Measurements from ENCODE around the gene TYW3. TPM values are rescaled to one million over a fixed set of nuclear protein-coding genes. Genes with fewer than 3 reads are reported as not detected.

Gene TYW3
- total RNA-seq, 1 experiment from 2014 or later: 32.9 TPM

- ATAC-seq (no peak), DNase-seq (ENCODE audit: low spot score) (no peak)
- TF ChIP-seq ATF1 (CRISPR knock-in tag; IDR thresholded peaks at IDR 0.05): no peak
- TF ChIP-seq NFE2L1 (CRISPR knock-in tag; IDR thresholded peaks at IDR 0.05): no peak
- TF ChIP-seq, protein P1, sequence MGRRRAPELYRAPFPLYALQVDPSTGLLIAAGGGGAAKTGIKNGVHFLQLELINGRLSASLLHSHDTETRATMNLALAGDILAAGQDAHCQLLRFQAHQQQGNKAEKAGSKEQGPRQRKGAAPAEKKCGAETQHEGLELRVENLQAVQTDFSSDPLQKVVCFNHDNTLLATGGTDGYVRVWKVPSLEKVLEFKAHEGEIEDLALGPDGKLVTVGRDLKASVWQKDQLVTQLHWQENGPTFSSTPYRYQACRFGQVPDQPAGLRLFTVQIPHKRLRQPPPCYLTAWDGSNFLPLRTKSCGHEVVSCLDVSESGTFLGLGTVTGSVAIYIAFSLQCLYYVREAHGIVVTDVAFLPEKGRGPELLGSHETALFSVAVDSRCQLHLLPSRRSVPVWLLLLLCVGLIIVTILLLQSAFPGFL (CRISPR knock-in tag; IDR thresholded peaks at IDR 0.05; ENCODE audit: borderline replicate concordance): no peak
- TF ChIP-seq SP1 (CRISPR knock-in tag; conservative IDR thresholded peaks at IDR 0.05): no peak
- TF ChIP-seq GABPB1 (CRISPR knock-in tag; IDR thresholded peaks at IDR 0.05): no peak
- no peak for TF ChIP-seq ZNF396 (CRISPR knock-in tag; IDR thresholded peaks at IDR 0.05; ENCODE audit: borderline replicate concordance)
- no peak for TF ChIP-seq FOXJ3 (CRISPR knock-in tag; IDR thresholded peaks at IDR 0.05; ENCODE audit: borderline replicate concordance)
- TF ChIP-seq, protein P2, sequence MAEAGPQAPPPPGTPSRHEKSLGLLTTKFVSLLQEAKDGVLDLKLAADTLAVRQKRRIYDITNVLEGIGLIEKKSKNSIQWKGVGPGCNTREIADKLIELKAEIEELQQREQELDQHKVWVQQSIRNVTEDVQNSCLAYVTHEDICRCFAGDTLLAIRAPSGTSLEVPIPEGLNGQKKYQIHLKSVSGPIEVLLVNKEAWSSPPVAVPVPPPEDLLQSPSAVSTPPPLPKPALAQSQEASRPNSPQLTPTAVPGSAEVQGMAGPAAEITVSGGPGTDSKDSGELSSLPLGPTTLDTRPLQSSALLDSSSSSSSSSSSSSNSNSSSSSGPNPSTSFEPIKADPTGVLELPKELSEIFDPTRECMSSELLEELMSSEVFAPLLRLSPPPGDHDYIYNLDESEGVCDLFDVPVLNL (CRISPR knock-in tag; IDR thresholded peaks at IDR 0.05; ENCODE audit: borderline replicate concordance, low read depth): no peak
- TF ChIP-seq, protein P3, sequence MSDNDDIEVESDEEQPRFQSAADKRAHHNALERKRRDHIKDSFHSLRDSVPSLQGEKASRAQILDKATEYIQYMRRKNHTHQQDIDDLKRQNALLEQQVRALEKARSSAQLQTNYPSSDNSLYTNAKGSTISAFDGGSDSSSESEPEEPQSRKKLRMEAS (CRISPR knock-in tag; IDR thresholded peaks at IDR 0.05): no peak
- no peak for TF ChIP-seq ZNF138 (CRISPR knock-in tag; conservative IDR thresholded peaks at IDR 0.05)
- no peak for TF ChIP-seq NFYB (CRISPR knock-in tag; conservative IDR thresholded peaks at IDR 0.05; ENCODE audit: low read depth)
- no peak overlapping the region for H3K4me3 Mint-ChIP-seq
- ChIA-PET POLR2A (no interaction called here), CTCF (interaction anchor here (0.9 kb wide), 1 partner anchor 30 kb away, joined by 3 read pairs; no protein-coding TSS in a partner anchor)
- H3K27ac Mint-ChIP-seq: no peak overlapping the region
- H3K9me3 Mint-ChIP-seq: no peaks in the 10 kb centered on the region
- no peaks in the 10 kb centered on the region for H3K4me1 Mint-ChIP-seq
- H3K27me3 Mint-ChIP-seq (ENCODE audit: low read depth): no peaks in the 10 kb centered on the region
- peaks cover 31% of the 10 kb centered on the region for H3K36me3 Mint-ChIP-seq
Measured at GRCh38 chr1:74763807-74764206, 30.9 kb downstream of the TYW3 start.

DNA sequence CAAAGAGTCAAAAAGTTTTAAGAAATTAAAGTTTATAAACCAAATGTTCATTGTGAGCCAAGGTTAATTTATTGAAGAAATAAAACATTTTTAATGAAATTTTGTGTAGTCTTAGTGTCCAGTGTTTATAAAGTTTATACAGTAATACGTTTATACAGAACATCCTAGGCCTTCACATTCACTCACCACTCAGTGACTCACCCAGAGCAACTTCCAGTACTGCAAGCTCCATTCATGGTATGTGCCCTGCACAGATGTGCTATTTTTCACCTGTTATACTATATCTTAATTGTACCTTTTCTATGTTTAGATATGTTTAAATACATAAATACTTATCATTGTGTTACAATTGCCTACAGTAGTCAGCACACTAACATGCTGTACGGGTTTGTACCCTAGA lies 33.6 kb downstream of the TYW3 start:
- no peak for DNase-seq (ENCODE audit: low spot score)
- Mint-ChIP-seq H3K4me3 (no peak overlapping the region), H3K27me3 (ENCODE audit: low read depth) (no peaks in the 10 kb centered on the region), H3K27ac (no peak overlapping the region), H3K36me3 (peaks cover 11% of the 10 kb centered on the region), H3K4me1 (no peaks in the 10 kb centered on the region), H3K9me3 (no peaks in the 10 kb centered on the region)
- CTCF ChIA-PET: interaction anchor here (0.8 to 1.3 kb wide), 10 partner anchors 15 to 466 kb away, joined by 3 to 11 read pairs (median 4); no protein-coding TSS in a partner anchor
- POLR2A ChIA-PET: no interaction called here
- no peak for ATAC-seq
- TF ChIP-seq ZNF512 (CRISPR knock-in tag; IDR thresholded peaks at IDR 0.05; ENCODE audit: borderline replicate concordance) (no peak), ZNF219 (CRISPR knock-in tag; IDR thresholded peaks at IDR 0.05; ENCODE audit: borderline replicate concordance) (no peak), JAZF1 (CRISPR knock-in tag; IDR thresholded peaks at IDR 0.05) (no peak), ZNF317 (CRISPR knock-in tag; IDR thresholded peaks at IDR 0.05; ENCODE audit: borderline replicate concordance, low read depth) (no peak), TP53 (CRISPR knock-in tag; IDR thresholded peaks at IDR 0.05) (no peak), FOXK1 (CRISPR knock-in tag; IDR thresholded peaks at IDR 0.05) (no peak), ZMAT4 (CRISPR knock-in tag; IDR thresholded peaks at IDR 0.05) (no peak), SMAD3 (CRISPR knock-in tag; IDR thresholded peaks at IDR 0.05; ENCODE audit: borderline replicate concordance) (no peak), ZNF671 (CRISPR knock-in tag; IDR thresholded peaks at IDR 0.05) (no peak), ZNF416 (CRISPR knock-in tag; IDR thresholded peaks at IDR 0.05) (no peak), ZBTB43 (CRISPR knock-in tag; IDR thresholded peaks at IDR 0.05) (no peak), GRHL2 (CRISPR knock-in tag; IDR thresholded peaks at IDR 0.05; ENCODE audit: insufficient replicate concordance, severe bottlenecking) (no peak)
- TF ChIP-seq, protein P4, sequence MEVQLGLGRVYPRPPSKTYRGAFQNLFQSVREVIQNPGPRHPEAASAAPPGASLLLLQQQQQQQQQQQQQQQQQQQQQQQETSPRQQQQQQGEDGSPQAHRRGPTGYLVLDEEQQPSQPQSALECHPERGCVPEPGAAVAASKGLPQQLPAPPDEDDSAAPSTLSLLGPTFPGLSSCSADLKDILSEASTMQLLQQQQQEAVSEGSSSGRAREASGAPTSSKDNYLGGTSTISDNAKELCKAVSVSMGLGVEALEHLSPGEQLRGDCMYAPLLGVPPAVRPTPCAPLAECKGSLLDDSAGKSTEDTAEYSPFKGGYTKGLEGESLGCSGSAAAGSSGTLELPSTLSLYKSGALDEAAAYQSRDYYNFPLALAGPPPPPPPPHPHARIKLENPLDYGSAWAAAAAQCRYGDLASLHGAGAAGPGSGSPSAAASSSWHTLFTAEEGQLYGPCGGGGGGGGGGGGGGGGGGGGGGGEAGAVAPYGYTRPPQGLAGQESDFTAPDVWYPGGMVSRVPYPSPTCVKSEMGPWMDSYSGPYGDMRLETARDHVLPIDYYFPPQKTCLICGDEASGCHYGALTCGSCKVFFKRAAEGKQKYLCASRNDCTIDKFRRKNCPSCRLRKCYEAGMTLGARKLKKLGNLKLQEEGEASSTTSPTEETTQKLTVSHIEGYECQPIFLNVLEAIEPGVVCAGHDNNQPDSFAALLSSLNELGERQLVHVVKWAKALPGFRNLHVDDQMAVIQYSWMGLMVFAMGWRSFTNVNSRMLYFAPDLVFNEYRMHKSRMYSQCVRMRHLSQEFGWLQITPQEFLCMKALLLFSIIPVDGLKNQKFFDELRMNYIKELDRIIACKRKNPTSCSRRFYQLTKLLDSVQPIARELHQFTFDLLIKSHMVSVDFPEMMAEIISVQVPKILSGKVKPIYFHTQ (CRISPR knock-in tag; IDR thresholded peaks at IDR 0.05): no peak
- TF ChIP-seq, protein P1 (CRISPR knock-in tag; IDR thresholded peaks at IDR 0.05; ENCODE audit: borderline replicate concordance): no peak
- TF ChIP-seq, protein P5, sequence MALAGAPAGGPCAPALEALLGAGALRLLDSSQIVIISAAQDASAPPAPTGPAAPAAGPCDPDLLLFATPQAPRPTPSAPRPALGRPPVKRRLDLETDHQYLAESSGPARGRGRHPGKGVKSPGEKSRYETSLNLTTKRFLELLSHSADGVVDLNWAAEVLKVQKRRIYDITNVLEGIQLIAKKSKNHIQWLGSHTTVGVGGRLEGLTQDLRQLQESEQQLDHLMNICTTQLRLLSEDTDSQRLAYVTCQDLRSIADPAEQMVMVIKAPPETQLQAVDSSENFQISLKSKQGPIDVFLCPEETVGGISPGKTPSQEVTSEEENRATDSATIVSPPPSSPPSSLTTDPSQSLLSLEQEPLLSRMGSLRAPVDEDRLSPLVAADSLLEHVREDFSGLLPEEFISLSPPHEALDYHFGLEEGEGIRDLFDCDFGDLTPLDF (CRISPR knock-in tag; IDR thresholded peaks at IDR 0.05): no peak
